H1 (cell line): ENCODE measurements around the gene TNXB. TPM values are rescaled to one million over a fixed set of nuclear protein-coding genes. Genes with fewer than 3 reads are reported as not detected.

Experiments
- EP300 ChIP-seq, 2 experiments: IDR thresholded peaks; 1 replicate in 1 of 2; 2 replicates in 1 of 2; pipeline ENCODE4 v1.6.1; 2011 to 2012; ENCODE audit warnings: low read depth in 2 of 2, low read length in 2 of 2, mild to moderate bottlenecking in 2 of 2, borderline replicate concordance in 1 of 2, inconsistent platforms in 1 of 2, moderate library complexity in 1 of 2
- EZH2 ChIP-seq: fragments of 200-600 bp; sonication (generic); IDR thresholded peaks from 2 replicates; pipeline ENCODE4 v1.7.1; 2012; ENCODE audit warnings: low read depth, mild to moderate bottlenecking, moderate library complexity, low read length, inconsistent platforms; ENCODE audit not compliant: severe bottlenecking
- KDM1A ChIP-seq: fragments of 200-600, 300-600 bp; sonication (generic); IDR thresholded peaks from 2 replicates; pipeline ENCODE4 v1.7.1; 2016; ENCODE audit warnings: mild to moderate bottlenecking, low read length, borderline replicate concordance
- KDM5A ChIP-seq: fragments of 200-600 bp; IDR thresholded peaks from 2 replicates; pipeline ENCODE4 v1.7.1; 2012; ENCODE audit warnings: mild to moderate bottlenecking, low read length, inconsistent platforms, mixed read lengths
- SRF ChIP-seq: IDR thresholded peaks from 2 replicates; pipeline ENCODE4 v1.6.1; 2011; ENCODE audit warnings: mild to moderate bottlenecking, low read depth, low read length, moderate library complexity
- TEAD4 ChIP-seq: IDR thresholded peaks from 2 replicates; pipeline ENCODE4 v1.6.1; 2012; ENCODE audit warnings: low read depth, low read length, inconsistent platforms, mixed read lengths
- polyA plus RNA-seq, 7 experiments: library from polyadenylated mRNA; depleted of rRNA in 3 of 7; stranded (reverse) in 5 of 7; unstranded in 2 of 7; fragments of >200 nt in 5 of 7; fragments of 200-250 nt in 2 of 7; gene quantifications; 1 replicate in 5 of 7; 2 replicates in 1 of 7; 4 replicates in 1 of 7; pipeline versions ENCODE4 v1.2.1 to v1.2.3, GENCODE V29; 2011 to 2013; ENCODE audit warnings: missing spikeins in 2 of 7, mixed read lengths in 2 of 7
- total RNA-seq: library from RNA; stranded (reverse); fragmentation: NEBNext Ultra II Directional; extraction: Animal tissue kit (Norgen Biotek cat#: 25700); gene quantifications from 2 replicates; pipeline ENCODE4 v1.2.1, GENCODE V29; 2021

The TNXB gene
- total and polyA plus RNA-seq, 2 of the 8 experiments (the other 6 are each of a cell fraction or from before 2014, with no cell fraction given) = 3.1 to 4.8 TPM

DNA sequence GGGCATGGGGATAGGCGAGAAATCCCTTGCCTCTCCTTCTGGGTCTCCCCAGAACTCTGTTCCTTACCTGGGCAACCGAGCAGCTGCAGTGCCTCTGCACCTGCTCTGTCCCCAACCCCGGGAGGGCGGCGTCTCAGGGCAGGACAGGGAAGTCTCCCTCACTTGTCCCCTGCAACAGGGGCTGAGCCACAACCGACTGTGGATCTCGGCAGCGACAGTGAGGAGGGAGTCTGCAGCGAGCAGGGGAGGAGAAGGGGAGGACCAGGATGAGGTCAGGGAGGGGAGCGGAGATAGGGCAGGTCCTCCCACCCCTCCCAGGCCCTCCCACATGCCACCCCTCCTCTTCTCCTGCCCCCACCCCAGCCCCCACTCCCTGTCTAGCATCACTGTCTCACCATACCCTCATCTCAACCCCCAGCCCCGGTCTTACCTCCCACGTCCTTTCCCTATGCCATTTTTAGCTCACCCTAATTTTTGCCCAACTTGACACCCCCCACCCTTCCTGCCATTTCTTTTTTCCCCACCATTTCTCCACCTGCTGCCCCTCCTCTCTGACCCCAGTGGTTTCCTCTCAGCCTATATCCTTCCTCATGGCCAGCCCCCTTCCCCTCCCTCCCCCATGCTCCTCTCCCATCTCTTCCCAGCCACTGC lies at the start of gene TNXB (continued):
- no peak for TF ChIP-seq EZH2
- no peak for TF ChIP-seq EP300 (IDR thresholded peaks at IDR 0.05; ENCODE audit: borderline replicate concordance in 1 of 2, low read depth in 2 of 2, low read length in 2 of 2)
- TF ChIP-seq KDM1A = no peak
- TF ChIP-seq KDM5A = no peak
- TF ChIP-seq TEAD4 = no peak
- no peak for TF ChIP-seq SRF
- TF ChIP-seq, all 59 proteins: peak for 0
